Right kidney (tissue), 1 donor: Measurements from ENCODE around the gene SELENBP1.
A peak's percentile ranks its signal among the peaks of the same experiment; 100 is the strongest.

ENCODE experiments used
- DNase-seq: peaks from one replicate; pipeline ENCODE4 v3.0.0-alpha.2; 2016

The SELENBP1 gene

DNA sequence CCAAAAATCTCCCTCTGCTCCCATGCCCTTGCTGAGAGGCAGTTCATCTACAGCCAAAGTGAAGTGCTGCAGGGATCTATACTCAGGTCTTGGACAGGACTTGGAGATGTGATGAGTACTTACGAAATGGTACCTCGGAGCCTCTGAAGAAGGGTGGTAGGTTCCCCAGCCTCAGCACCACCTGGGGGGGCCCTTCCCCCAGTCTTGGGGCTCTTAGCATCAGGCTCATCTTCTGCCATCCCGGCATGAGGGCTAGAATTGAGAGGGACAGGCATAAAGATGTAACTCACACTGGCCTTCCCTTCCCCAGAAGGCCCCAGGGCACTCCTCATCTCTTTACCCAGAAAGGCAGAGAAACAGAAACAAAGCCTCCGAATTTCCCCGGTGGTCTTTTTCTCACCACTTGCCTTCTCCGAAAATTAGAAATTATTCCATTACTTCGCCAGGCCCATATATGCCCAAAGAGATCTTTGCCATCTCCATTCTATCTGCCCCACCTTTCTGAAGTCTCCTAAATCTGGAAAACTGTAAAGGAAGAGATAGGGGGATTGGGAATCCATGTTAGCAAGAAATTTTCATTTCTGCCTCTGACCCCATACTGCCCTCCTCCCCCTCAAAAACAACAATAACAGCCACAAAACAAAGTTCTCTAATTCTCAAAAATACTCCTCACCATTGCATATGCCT, 26.3 kb downstream of the SELENBP1 start:
- DNase-seq: peak; percentile 68

- no peak for DNase-seq
These were observed 28.2 kb downstream of the SELENBP1 start for GRCh38 chr1:151344291-151344690.

DNA sequence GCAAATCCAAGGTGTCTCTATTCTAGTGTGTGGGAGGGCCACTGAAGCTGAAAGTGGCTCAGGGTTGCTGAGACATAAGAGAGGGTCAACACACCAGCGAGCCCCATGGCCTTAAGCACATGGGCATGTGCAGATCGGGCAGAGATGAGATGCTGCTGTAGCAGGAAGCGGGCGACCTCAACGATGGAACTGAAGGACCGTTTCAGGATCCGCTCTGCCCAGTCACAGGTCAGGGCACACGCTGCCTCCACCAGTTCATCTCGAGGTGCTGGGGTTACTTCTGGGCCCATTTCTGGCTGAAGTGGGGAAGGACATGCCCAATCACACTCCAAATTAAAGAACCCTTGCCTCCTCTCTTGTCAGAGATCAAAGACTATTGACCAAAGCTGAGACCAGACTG, 28.9 kb downstream of the SELENBP1 start:
- no peak for DNase-seq

GRCh38 chr1:151342569-151342968, 29.9 kb downstream of the SELENBP1 start:
- DNase-seq: no peak

- no peak for DNase-seq
These were observed 30.5 kb downstream of the SELENBP1 start for GRCh38 chr1:151342021-151342420.

DNA sequence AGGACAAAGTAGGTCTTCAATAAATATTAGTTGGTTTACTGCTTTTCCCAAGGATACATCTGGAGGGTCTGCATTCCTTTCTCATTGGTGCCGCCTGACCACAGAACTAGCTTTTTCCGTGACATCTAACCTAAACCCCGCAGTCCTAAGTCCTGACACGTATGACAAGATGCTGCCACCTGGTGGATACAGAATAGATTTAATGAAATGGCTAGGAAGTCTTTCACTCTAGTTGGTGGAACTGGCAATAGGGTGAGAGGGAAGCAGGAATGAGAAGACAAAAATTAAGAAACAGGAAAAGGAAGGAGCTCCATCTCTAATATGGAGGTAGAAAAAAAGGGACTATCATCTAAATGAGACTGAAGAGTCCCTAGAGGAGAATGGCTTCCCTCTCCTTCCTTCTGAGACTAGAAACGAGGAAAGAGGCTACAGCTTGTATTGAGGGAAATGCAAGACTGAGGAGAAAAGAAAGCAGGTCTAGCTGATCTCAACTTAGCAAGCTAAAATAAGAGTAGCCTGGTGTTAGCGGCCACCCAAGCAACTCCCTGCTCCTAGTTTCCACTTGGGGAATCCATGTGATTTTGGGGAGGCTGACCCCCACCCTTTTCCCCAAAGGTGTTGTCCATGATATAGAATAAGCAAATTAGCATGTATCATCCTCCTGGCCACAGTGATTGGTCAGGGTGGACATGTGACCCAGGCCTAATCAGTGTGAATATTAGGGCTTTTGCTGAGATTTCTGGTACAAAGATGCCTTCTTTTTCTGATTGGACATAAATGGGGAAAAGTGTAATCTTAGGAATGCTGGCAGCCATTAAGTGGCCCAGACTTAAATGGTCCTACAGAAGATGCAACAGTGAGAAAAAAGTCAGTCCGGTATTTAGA, 31.4 kb downstream of the SELENBP1 start:
- DNase-seq: peak; percentile 50

- DNase-seq: no peak
These were observed 35.9 kb downstream of the SELENBP1 start for GRCh38 chr1:151336556-151336955.

DNA sequence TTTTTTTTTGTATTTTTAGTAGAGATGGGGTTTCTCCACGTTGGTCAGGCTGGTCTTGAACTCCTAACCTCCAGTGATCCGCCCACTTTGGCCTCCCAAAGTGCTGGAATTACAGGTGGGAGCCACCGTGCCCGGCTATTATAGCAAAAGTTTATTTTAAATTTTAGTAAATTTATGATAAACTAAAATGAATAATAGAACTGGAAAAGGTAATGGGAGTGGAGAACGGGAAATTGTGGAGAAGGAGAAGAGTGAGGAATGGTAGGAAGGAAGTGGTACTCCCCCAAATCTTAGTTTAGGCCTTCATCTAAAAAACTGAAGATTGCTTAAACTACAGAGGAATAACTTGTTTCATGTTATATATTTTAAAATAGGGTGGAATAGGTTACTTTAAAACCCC, 37.7 kb downstream of the SELENBP1 start:
- DNase-seq: no peak

- DNase-seq: peak; percentile 87
These were observed 44.4 kb downstream of the SELENBP1 start for GRCh38 chr1:151327903-151328674.

DNA sequence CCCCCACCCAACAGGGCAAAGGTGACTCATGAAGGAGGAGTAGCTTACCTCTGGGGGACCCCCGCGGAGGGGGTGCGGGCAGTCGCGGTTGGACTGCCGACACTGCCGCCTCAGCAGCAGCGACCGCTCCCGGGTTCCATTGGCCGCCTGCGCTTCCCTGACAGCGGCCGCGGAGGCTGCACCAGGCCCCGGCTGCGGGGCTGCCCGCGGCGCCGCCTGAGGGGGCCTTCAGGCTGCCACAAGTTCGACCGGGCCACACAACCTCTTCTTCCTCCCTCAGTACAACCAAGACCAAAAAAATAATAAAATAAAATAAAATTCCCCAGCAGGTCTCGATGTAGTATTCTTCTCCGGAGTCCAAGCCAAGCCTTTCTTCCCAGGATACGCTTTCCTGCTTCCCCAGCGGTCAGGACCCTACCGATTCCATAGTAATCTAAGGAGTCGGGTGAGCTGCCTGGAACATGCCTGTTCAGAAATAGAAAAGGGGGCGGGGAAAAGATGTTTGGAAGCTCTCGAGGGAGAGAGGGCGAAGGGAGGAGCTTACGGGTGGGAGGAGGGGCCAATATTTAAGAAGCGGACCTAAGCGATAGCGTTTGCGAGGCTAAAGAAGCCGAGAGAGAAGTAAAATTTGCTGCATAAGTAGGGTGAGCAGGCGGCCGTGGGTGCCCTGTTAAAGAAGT, 45.1 kb downstream of the SELENBP1 start, which contains the start of gene PI4KB:
TSS of gene PI4KB (minus strand) at position 194 of the 680 bp plus-strand sequence. CDS start 10,935 bp downstream, outside the sequence.
- DNase-seq: peak; percentile 100

- no peak for DNase-seq
These were observed 45.8 kb downstream of the SELENBP1 start for GRCh38 chr1:151326619-151327222.

- no peak for DNase-seq
These were observed 46.7 kb downstream of the SELENBP1 start for GRCh38 chr1:151325646-151326429.

- no peak for DNase-seq
These were observed 47.3 kb downstream of the SELENBP1 start for GRCh38 chr1:151325231-151325630.

DNA sequence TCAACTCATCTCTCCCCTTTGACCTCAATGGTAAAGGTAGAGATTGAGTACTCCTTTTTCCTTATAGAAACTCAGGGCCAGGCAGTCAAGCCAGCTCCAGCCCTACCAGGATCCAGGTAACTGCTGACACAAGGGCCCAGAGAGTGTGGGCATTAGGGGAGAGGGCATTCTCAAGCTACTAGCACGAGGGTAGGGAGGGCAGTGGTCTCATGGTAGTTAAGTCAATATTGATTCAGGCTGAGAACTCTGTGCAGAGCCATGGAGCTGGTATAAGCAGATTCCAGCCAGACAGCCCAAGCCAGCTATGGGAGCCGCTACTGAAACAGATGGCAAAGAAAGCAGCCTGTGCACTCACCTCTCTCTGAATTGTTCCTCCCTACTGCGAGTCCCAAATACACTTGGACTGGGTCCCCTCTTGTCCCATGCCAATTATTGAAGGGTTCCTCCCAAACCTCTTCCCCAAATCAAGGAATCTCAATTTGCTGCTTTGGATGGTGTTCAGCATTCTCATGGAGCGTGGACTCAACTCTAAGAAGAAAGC, 48.0 kb downstream of the SELENBP1 start:
- DNase-seq: no peak

DNA sequence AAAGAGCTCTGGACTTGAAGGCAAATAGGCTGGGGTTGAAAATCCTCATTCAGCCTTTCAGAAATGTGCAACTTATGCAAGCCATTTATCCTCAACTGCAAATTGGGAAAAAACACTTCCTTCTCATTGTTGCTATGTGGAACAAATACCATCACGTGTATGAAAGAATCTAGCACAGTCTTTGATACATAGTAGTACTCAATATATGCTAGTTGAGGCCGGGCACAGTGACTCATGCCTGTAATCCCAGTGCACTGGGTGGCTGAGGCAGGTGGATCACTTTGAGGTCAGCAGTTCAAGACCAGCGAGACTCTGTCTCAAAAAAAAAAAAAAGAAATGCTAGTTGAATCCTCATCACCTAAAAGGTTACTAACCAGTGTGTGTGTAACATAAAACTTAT, 53.5 kb downstream of the SELENBP1 start:
- DNase-seq: no peak

DNA sequence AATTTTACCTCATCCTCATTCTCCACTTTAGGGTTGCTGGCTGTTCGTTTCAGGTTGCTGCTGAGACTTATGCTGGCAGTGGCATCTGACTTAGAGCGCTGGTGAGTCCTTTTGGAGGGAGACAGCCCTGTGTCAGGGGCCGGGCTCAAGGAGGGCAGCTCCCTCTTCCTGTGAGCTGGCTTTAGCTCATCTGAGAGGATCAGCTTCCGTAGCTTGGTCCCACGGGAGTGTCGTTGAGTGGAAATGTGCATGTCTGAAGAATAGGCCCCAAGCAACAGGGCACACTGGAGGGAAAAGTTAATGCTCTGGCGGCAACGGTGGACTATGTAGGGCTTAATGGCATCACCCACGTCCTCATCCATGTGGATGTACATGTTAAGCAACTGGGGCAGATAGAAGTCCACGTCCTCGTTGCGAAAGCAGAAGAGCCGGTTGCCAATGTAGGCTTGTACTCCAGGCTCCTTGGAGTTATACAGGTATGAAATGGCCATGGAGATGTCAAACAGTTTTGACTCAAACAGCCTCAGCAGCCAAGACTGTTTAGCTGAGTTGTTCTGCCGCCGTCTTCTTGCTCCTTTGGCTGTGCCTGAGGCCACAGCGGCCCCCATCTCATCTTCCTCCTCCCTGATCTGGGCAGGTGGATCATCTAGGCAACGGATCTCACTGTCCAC, 56.8 kb downstream of the SELENBP1 start:
- DNase-seq: no peak
